ENCODE measurements around the gene TRRAP. TPM values are rescaled to one million over a fixed set of nuclear protein-coding genes. Genes with fewer than 3 reads are reported as not detected.

TRRAP gene
- total and polyA plus RNA-seq, 8 donors = 4.3 to 38.0 (median 15.7) TPM

- DNase-seq = no peak
- H3K36me3 ChIP-seq = peaks cover 57 to 100% (median 98%) of the 10 kb centered on the region in 4 donors
- no peaks in the 10 kb centered on the region for H3K27me3 ChIP-seq
- H3K9me3 ChIP-seq = no peaks in the 10 kb centered on the region
- no peaks in the 10 kb centered on the region for H3K4me1 ChIP-seq
- TF ChIP-seq EP300 (IDR thresholded peaks at IDR 0.05) (no peak), POLR2A (IDR thresholded peaks at IDR 0.05) (no peak), POLR2AphosphoS5 (IDR thresholded peaks at IDR 0.05) (no peak)
- TF ChIP-seq, protein P1, sequence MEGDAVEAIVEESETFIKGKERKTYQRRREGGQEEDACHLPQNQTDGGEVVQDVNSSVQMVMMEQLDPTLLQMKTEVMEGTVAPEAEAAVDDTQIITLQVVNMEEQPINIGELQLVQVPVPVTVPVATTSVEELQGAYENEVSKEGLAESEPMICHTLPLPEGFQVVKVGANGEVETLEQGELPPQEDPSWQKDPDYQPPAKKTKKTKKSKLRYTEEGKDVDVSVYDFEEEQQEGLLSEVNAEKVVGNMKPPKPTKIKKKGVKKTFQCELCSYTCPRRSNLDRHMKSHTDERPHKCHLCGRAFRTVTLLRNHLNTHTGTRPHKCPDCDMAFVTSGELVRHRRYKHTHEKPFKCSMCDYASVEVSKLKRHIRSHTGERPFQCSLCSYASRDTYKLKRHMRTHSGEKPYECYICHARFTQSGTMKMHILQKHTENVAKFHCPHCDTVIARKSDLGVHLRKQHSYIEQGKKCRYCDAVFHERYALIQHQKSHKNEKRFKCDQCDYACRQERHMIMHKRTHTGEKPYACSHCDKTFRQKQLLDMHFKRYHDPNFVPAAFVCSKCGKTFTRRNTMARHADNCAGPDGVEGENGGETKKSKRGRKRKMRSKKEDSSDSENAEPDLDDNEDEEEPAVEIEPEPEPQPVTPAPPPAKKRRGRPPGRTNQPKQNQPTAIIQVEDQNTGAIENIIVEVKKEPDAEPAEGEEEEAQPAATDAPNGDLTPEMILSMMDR (IDR thresholded peaks at IDR 0.05) = no peak
- H3K4me3 ChIP-seq = no peak overlapping the region
- intact Hi-C loops (cut with DNase I; ENCODE audit: low total_unique reads) = no loop called here
- WGBS, 5 donors = 67 to 88% (median 83%) methylated on average over 3 of the region's 3 CpGs
- H3K27ac ChIP-seq = no peak overlapping the region
Measured at GRCh38 chr7:98997846-98998245, 119.5 kb downstream of the TRRAP start.

GRCh38 chr7:98998821-98999725 is 120.7 kb downstream of the TRRAP start:
- WGBS, 5 donors = 75 to 83% (median 79%) methylated on average over 7 to 10 of the region's 10 CpGs
- Histone ChIP-seq H3K4me1 (no peaks in the 10 kb centered on the region), H3K36me3 (peaks cover 47 to 100% (median 98%) of the 10 kb centered on the region in 4 donors), H3K4me3 (no peak overlapping the region), H3K27me3 (no peaks in the 10 kb centered on the region), H3K9me3 (no peaks in the 10 kb centered on the region), H3K27ac (no peak overlapping the region)
- DNase-seq = no peak
- intact Hi-C loops (cut with DNase I; ENCODE audit: low total_unique reads) = no loop called here
- TF ChIP-seq, protein P1 (IDR thresholded peaks at IDR 0.05) = no peak
- TF ChIP-seq EP300 (IDR thresholded peaks at IDR 0.05) (no peak), POLR2A (IDR thresholded peaks at IDR 0.05) (no peak), POLR2AphosphoS5 (IDR thresholded peaks at IDR 0.05) (no peak)

GRCh38 chr7:99000196-99000903 is 122.0 kb downstream of the TRRAP start:
- no peak overlapping the region for H3K4me3 ChIP-seq
- H3K27me3 ChIP-seq = no peaks in the 10 kb centered on the region
- no peaks in the 10 kb centered on the region for H3K4me1 ChIP-seq
- TF ChIP-seq POLR2A (IDR thresholded peaks at IDR 0.05) = no peak
- no peak for TF ChIP-seq EP300 (IDR thresholded peaks at IDR 0.05)
- TF ChIP-seq POLR2AphosphoS5 (IDR thresholded peaks at IDR 0.05) = no peak
- TF ChIP-seq, protein P1 (IDR thresholded peaks at IDR 0.05) = no peak
- peaks cover 43 to 100% (median 98%) of the 10 kb centered on the region in 4 donors for H3K36me3 ChIP-seq
- 89 to 93% (median 90%) methylated on average over 18 to 20 of the region's 20 CpGs for WGBS, 5 donors
- intact Hi-C loops (cut with DNase I; ENCODE audit: low total_unique reads) = no loop called here
- no peak overlapping the region for H3K27ac ChIP-seq
- no peak for DNase-seq
- no peaks in the 10 kb centered on the region for H3K9me3 ChIP-seq

DNA sequence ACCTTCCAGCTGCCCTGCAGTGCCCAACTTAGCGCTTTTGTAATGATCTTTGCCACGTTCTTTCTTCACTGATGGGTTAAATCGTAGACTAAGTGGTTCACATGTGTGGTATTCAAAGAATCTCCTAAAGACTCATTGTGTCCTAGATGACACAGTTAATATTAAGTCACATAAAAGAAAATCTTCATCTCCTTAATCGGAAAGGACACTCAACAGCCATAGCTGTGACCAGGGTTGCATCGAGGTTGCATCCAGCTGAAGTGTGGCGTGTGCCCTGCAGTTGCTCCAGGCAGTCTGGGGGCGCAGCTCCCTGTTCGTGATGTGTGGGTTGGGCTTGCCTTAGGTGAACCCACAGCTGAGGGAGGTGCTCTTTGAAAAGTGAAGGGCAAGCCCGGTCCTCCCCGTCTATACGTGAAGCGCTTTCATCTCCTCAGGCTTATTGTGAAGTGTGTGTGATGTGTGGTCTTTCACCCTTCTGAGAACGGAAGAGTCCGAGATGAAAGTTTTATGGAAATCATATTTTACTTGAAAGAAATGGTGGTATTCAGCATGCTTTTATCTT is 122.7 kb downstream of the TRRAP start:
- no peaks in the 10 kb centered on the region for H3K27me3 ChIP-seq
- H3K36me3 ChIP-seq = peaks cover 38 to 100% (median 98%) of the 10 kb centered on the region in 4 donors
- 91 to 96% (median 93%) methylated on average over 14 of the region's 14 CpGs for WGBS, 5 donors

More for the DNA sequence above, 122.7 kb downstream of the TRRAP start:
- intact Hi-C loops (cut with DNase I; ENCODE audit: low total_unique reads) = no loop called here
- TF ChIP-seq POLR2AphosphoS5 (IDR thresholded peaks at IDR 0.05) (no peak), POLR2A (IDR thresholded peaks at IDR 0.05) (no peak), EP300 (IDR thresholded peaks at IDR 0.05) (no peak)
- TF ChIP-seq, protein P1 (IDR thresholded peaks at IDR 0.05) = no peak
- no peaks in the 10 kb centered on the region for H3K4me1 ChIP-seq
- DNase-seq = no peak
- H3K27ac ChIP-seq = no peak overlapping the region
- no peak overlapping the region for H3K4me3 ChIP-seq
- H3K9me3 ChIP-seq = no peaks in the 10 kb centered on the region
